Retinal pigment epithelial cell (primary cell): ENCODE data around the gene PROSER2.

ENCODE experiments used
- DNase-seq: peaks from one replicate; pipeline ENCODE4 v3.0.0-alpha.2; 2010; ENCODE audit warnings: low read depth
- H3K4me3 ChIP-seq: 2 replicates; pipeline ENCODE4 v1.5.1; 2011; ENCODE audit warnings: mild to moderate bottlenecking, low read length, control low read depth, moderate library complexity
- TF ChIP-seq, protein P1 (sequence below): conservative IDR thresholded peaks from 2 replicates; pipeline ENCODE4 v1.5.1; 2011; ENCODE audit warnings: low read depth, low read length, control low read depth, inconsistent platforms

PROSER2 gene

DNA sequence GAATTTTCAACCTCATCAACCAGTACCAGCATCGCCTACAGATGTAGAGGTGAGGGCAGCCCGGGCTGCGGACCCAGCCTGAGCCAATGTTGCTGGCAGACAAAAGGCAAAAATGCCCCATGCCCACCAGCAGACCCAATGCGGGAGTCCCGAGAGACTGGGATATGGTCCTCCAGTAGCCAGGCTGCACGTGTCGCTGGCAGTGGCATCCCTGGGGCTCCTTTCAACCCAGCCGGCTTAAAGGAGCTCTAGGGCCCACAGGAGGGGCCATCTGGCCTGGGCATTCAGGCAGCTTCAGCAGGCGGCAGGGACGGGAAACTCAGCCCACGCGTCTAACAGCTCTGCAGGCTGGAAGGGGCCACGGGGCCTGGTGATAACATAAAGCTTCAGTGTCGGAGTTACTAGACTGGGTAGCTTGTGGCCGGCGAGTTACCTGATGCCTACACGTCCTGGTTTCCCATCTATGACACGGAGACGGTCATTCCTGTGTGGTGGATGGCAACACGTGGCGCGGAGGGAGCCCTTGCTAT lies 70.7 kb downstream of the PROSER2 start:
- TF ChIP-seq, protein P1, sequence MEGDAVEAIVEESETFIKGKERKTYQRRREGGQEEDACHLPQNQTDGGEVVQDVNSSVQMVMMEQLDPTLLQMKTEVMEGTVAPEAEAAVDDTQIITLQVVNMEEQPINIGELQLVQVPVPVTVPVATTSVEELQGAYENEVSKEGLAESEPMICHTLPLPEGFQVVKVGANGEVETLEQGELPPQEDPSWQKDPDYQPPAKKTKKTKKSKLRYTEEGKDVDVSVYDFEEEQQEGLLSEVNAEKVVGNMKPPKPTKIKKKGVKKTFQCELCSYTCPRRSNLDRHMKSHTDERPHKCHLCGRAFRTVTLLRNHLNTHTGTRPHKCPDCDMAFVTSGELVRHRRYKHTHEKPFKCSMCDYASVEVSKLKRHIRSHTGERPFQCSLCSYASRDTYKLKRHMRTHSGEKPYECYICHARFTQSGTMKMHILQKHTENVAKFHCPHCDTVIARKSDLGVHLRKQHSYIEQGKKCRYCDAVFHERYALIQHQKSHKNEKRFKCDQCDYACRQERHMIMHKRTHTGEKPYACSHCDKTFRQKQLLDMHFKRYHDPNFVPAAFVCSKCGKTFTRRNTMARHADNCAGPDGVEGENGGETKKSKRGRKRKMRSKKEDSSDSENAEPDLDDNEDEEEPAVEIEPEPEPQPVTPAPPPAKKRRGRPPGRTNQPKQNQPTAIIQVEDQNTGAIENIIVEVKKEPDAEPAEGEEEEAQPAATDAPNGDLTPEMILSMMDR, result no peak
- H3K4me3 ChIP-seq, result no peak overlapping the region
- no peak for DNase-seq

DNA sequence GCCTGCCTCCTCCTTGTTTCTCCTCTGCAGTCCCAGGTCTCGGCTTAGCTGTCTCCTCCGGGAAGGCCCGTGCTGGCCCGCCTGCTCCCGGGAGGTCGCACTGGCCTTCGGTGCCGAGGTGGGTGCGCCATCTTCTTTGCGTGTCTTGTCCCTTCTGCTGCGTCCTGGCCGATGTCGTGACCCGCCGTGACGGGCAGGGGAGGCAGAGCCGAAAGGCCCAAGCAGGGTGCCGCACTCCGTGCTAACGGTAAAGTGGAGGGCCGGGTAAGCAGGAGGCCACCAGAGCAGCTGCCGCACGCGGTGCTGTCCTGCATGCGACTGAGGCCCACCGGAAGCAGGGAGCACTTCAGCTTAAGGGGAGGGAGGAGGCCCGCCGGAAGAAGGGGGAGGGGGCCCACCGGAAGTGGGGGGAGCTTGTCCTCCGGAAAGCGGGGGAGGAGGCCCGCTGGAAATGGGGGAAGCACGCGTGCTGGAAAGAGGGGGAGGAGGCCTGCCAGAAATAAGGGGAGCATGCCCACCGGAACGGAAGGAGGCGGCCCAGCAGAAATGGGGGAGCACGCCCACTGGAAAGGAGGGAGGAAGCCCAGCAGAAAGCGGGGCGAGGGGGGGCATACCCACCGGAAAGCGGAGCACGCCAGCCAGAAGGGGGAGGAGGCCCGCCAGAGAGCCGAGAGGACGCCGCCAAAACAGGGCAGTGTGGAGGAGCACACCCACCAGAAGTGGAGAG lies 71.4 kb downstream of the PROSER2 start:
- TF ChIP-seq, protein P1, result no peak
- no peak overlapping the region for H3K4me3 ChIP-seq
- no peak for DNase-seq

DNA sequence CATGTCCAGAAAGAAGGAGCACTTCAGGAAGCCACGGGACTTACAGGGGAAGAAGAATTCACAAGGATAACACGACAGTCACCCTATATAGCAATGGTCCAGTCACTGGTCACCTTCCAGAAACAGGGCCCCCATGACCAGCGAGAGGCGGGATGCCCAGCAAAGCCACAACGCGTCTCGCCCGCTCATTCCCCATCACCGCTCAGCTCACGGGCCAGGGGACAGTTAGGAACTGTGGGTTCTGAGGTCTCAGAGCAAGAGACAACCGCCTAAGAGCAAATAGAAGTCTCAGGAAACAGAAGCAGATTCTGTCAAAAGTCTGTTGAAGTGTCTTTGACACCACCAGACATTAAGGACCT lies 71.9 kb downstream of the PROSER2 start:
- TF ChIP-seq, protein P1, result no peak
- H3K4me3 ChIP-seq, result no peak overlapping the region
- no peak for DNase-seq

DNA sequence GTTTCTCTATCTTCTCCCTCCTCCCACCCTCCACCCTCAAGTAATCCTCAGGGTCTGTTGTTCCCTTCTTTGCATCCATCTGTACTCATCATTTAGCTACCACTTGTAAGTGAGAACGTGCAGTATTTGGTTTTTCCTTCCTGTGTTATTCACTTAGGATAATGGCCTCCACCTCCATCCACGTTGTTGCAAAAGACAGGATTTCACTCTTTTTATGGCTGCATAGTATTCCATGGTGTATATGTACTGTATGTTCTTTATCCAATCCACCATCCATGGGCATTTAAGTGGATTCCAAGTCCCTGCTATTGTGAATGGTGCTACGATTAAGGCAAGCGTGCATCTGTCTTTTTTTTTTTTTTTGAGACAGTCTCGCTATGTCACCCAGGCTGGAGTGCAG lies 72.4 kb downstream of the PROSER2 start:
- H3K4me3 ChIP-seq, result no peak overlapping the region
- TF ChIP-seq, protein P1, result no peak
- no peak for DNase-seq

DNA sequence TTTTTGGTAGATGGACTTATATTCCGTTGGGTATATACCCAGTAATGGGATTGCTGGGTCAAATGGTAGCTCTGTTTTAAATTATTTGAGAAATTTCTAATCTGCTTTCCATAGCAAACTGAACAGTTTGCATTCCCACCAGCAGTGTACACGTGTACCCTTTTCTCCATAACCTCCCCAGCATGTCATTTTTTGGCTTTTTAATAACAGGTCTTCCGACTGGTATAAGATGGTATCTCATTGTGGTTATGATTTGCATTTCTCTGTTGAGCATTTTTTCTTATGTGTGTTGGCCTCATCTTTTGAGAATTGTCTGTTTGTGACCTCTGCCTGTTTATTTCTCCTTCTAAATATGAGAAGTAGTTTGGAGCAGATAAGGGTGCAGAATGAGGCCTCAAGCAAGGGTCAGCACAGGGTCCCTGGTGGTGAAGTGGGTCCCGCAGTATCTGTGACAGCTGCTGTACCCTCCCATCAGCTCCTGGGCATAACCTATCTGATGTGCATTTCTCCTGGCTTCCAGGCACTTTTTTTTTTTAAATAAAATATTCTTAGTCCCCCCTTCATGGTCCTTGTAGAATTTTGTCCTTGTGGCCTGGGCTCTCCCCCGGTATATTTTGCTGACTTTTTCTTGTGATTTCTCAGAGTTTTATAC lies 73.5 kb downstream of the PROSER2 start:
- H3K4me3 ChIP-seq, result no peak overlapping the region
- DNase-seq, result no peak
- TF ChIP-seq, protein P1, result no peak

DNA sequence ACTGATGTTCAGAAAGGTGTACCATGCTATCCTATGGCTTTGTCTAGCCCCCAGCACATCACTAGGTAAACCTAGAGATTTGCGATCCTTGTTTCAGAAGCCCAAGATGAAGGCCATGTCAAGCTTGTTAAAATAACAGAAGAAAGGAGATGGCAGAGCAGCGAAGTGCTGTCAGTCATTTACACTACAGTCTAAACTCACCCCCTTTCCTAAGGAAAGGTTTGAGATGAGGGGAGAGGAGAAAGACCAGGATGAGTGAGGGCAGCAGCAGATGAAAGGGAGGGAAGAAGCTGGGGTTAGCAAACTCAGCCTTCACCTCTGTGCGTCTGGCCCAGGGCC lies 74.8 kb downstream of the PROSER2 start:
- TF ChIP-seq, protein P1, result no peak
- H3K4me3 ChIP-seq, result no peak overlapping the region
- DNase-seq, result no peak
